Measurements from ENCODE around the gene ATP13A3.

- TF ChIP-seq PPARD (CRISPR knock-in tag; IDR thresholded peaks at IDR 0.05) (no peak), POLR2G (IDR thresholded peaks at IDR 0.05; ENCODE audit: low read depth, low read length) (no peak), CEBPB (tag; IDR thresholded peaks at IDR 0.05) (no peak), POLR2A (conservative IDR thresholded peaks at IDR 0.05) (no peak), CTBP1 (IDR thresholded peaks at IDR 0.05; ENCODE audit: borderline replicate concordance) (no peak), NBN (IDR thresholded peaks at IDR 0.05; ENCODE audit: low read depth) (no peak)
- TF ChIP-seq, protein P1, sequence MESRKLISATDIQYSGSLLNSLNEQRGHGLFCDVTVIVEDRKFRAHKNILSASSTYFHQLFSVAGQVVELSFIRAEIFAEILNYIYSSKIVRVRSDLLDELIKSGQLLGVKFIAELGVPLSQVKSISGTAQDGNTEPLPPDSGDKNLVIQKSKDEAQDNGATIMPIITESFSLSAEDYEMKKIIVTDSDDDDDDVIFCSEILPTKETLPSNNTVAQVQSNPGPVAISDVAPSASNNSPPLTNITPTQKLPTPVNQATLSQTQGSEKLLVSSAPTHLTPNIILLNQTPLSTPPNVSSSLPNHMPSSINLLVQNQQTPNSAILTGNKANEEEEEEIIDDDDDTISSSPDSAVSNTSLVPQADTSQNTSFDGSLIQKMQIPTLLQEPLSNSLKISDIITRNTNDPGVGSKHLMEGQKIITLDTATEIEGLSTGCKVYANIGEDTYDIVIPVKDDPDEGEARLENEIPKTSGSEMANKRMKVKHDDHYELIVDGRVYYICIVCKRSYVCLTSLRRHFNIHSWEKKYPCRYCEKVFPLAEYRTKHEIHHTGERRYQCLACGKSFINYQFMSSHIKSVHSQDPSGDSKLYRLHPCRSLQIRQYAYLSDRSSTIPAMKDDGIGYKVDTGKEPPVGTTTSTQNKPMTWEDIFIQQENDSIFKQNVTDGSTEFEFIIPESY (CRISPR knock-in tag; IDR thresholded peaks at IDR 0.05): no peak
- TF ChIP-seq, protein P2, sequence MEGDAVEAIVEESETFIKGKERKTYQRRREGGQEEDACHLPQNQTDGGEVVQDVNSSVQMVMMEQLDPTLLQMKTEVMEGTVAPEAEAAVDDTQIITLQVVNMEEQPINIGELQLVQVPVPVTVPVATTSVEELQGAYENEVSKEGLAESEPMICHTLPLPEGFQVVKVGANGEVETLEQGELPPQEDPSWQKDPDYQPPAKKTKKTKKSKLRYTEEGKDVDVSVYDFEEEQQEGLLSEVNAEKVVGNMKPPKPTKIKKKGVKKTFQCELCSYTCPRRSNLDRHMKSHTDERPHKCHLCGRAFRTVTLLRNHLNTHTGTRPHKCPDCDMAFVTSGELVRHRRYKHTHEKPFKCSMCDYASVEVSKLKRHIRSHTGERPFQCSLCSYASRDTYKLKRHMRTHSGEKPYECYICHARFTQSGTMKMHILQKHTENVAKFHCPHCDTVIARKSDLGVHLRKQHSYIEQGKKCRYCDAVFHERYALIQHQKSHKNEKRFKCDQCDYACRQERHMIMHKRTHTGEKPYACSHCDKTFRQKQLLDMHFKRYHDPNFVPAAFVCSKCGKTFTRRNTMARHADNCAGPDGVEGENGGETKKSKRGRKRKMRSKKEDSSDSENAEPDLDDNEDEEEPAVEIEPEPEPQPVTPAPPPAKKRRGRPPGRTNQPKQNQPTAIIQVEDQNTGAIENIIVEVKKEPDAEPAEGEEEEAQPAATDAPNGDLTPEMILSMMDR (IDR thresholded peaks at IDR 0.05 in 2 of 3, conservative IDR thresholded peaks at IDR 0.05 in 1 of 3; ENCODE audit: insufficient read depth in 2 of 3, low read depth in 1 of 3, low read length in 3 of 3): no peak
These were observed 31.3 kb downstream of the ATP13A3 start for GRCh38 chr3:194455481-194455880.
